SH-SY5Y (cell line): ENCODE data around the gene NDUFS5.

Experiments used
- GATA2 ChIP-seq: IDR thresholded peaks from 2 replicates; pipeline ENCODE4 v1.6.1; 2011; ENCODE audit warnings: mild to moderate bottlenecking, low read depth, low read length
- GATA3 ChIP-seq: IDR thresholded peaks from 2 replicates; pipeline ENCODE4 v1.6.1; 2011; ENCODE audit warnings: low read depth, mild to moderate bottlenecking, low read length, moderate library complexity

DNA sequence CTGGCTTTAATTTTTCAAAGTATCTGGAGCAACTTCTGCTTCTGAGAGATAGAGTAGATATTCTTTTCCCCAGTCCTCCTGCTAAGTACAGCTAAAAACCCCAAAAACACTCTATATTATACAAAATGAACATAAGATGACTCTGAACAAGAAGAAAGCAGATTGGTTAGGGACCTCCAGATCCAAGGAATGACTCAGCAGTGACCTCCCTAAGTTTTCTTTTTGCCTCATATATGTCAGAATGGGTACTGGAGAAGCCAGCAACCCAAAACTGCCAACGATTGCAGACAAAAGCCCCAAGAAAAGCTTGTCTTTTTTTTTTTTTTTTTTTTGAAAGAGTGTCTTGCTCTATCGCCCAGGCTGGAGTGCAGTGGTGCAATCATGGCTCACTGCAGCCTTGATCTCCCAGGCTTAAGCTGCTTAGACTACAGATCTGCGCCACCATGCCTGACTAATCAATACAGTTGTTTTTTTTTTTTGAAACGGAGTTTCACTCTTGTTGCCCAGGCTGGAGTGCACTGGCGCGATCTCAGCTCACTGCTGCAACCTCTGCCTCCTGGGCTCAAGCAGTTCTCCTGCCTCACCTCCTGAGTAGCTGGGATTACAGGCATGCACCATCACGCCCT, 22.7 kb downstream of the NDUFS5 start:
- TF ChIP-seq GATA2 (no peak), GATA3 (no peak)
